GM19455 (cell line): ENCODE data around the gene ZNF503.
A peak's percentile ranks its signal among the peaks of the same experiment; 100 is the strongest.
"Not testable (repeated sequence)": the region's sequence is repeated elsewhere in the genome, so short reads cannot be mapped to it uniquely, and the experiment has no call there.

Experiments
- ATAC-seq: cut with Tn5 transposase; IDR thresholded peaks from one replicate; pipeline ENCODE4 v1.9.1; 2021; ENCODE audit not compliant: unreplicated experiment

The ZNF503 gene

GRCh38 chr10:75395932-75396630 lies 5.5 kb downstream of the ZNF503 start:
- no peak for ATAC-seq

GRCh38 chr10:75395066-75395931 lies 6.3 kb downstream of the ZNF503 start:
- ATAC-seq = no peak

- no peak for ATAC-seq
Measured at GRCh38 chr10:75394221-75394620, 7.3 kb downstream of the ZNF503 start.

- no peak for ATAC-seq
Measured at GRCh38 chr10:75392744-75393143, 8.8 kb downstream of the ZNF503 start.

- no peak for ATAC-seq
Measured at GRCh38 chr10:75392271-75392670, 9.3 kb downstream of the ZNF503 start.

- ATAC-seq = no peak
Measured at GRCh38 chr10:75390178-75390577, 11.4 kb downstream of the ZNF503 start.

- no peak for ATAC-seq
Measured at GRCh38 chr10:75388082-75388481, 13.5 kb downstream of the ZNF503 start.

- no peak for ATAC-seq
Measured at GRCh38 chr10:75386128-75386527, 15.4 kb downstream of the ZNF503 start.

GRCh38 chr10:75379817-75380216 lies 21.7 kb downstream of the ZNF503 start:
- no peak for ATAC-seq

- ATAC-seq = no peak
Measured at GRCh38 chr10:75379212-75379724, 22.3 kb downstream of the ZNF503 start.

GRCh38 chr10:75378379-75378778 lies 23.2 kb downstream of the ZNF503 start:
- no peak for ATAC-seq

- no peak for ATAC-seq
Measured at GRCh38 chr10:75377869-75378268, 23.7 kb downstream of the ZNF503 start.

GRCh38 chr10:75375838-75376237 lies 25.7 kb downstream of the ZNF503 start:
- peak; percentile 68 for ATAC-seq

GRCh38 chr10:75371010-75371409 lies 30.6 kb downstream of the ZNF503 start:
- no peak for ATAC-seq

GRCh38 chr10:75369838-75370237 lies 31.7 kb downstream of the ZNF503 start:
- ATAC-seq = not testable (repeated sequence)

GRCh38 chr10:75367901-75368300 lies 33.7 kb downstream of the ZNF503 start:
- no peak for ATAC-seq

GRCh38 chr10:75367021-75367487 lies 34.5 kb downstream of the ZNF503 start:
- no peak for ATAC-seq

- no peak for ATAC-seq
Measured at GRCh38 chr10:75363431-75363830, 38.1 kb downstream of the ZNF503 start.

GRCh38 chr10:75359876-75360275 lies 41.7 kb downstream of the ZNF503 start:
- not testable (repeated sequence) for ATAC-seq

- no peak for ATAC-seq
Measured at GRCh38 chr10:75358835-75359421, 42.6 kb downstream of the ZNF503 start.

GRCh38 chr10:75358132-75358531 lies 43.4 kb downstream of the ZNF503 start:
- ATAC-seq = no peak
